Measurements from ENCODE around the gene CER1. TPM values are rescaled to one million over a fixed set of nuclear protein-coding genes. Genes with fewer than 3 reads are reported as not detected.

The CER1 gene
- total and polyA plus RNA-seq, 4 donors, result 0.49 to 0.79 (median 0.75) TPM

GRCh38 chr9:14730461-14730898, 7.9 kb upstream of the CER1 start:
- H3K36me3 ChIP-seq (ENCODE audit: control insufficient read depth, insufficient read depth, low read length), result no peaks in the 10 kb centered on the region
- no peaks in the 10 kb centered on the region for H3K27me3 ChIP-seq (ENCODE audit: control insufficient read depth, insufficient read depth, low read length)
- H3K9me3 ChIP-seq (ENCODE audit: control insufficient read depth, insufficient read depth, low read length), result no peaks in the 10 kb centered on the region
- H3K27ac ChIP-seq (ENCODE audit: low read depth, low read length), result no peak overlapping the region
- no peaks in the 10 kb centered on the region for H3K4me1 ChIP-seq (ENCODE audit: control insufficient read depth, insufficient read depth, low read length)
- WGBS (ENCODE audit: insufficient coverage), result no CpG with 5 or more reads among the region's 2 CpGs
- peak in 1 of 6 donors; percentile 92 for DNase-seq (ENCODE audit: low read depth in 4 of 6, low spot score in 6 of 6)
- no peak overlapping the region for H3K4me3 ChIP-seq (ENCODE audit: low read depth, low read length)

- no peak overlapping the region for H3K27ac ChIP-seq (ENCODE audit: low read depth, low read length)
- H3K27me3 ChIP-seq (ENCODE audit: control insufficient read depth, insufficient read depth, low read length), result no peaks in the 10 kb centered on the region
- no CpG with 5 or more reads among the region's 4 CpGs for WGBS (ENCODE audit: insufficient coverage)
- H3K9me3 ChIP-seq (ENCODE audit: control insufficient read depth, insufficient read depth, low read length), result no peaks in the 10 kb centered on the region
- no peaks in the 10 kb centered on the region for H3K36me3 ChIP-seq (ENCODE audit: control insufficient read depth, insufficient read depth, low read length)
- DNase-seq (ENCODE audit: low read depth in 4 of 6, low spot score in 6 of 6), result no peak
- no peak overlapping the region for H3K4me3 ChIP-seq (ENCODE audit: low read depth, low read length)
- H3K4me1 ChIP-seq (ENCODE audit: control insufficient read depth, insufficient read depth, low read length), result no peaks in the 10 kb centered on the region
Observed at GRCh38 chr9:14723301-14723700, 768 bp upstream of the CER1 start.

GRCh38 chr9:14719231-14719923, 3.2 kb downstream of the CER1 start:
- no peaks in the 10 kb centered on the region for H3K36me3 ChIP-seq (ENCODE audit: control insufficient read depth, insufficient read depth, low read length)
- no peak overlapping the region for H3K27ac ChIP-seq (ENCODE audit: low read depth, low read length)
- no peaks in the 10 kb centered on the region for H3K4me1 ChIP-seq (ENCODE audit: control insufficient read depth, insufficient read depth, low read length)
- WGBS (ENCODE audit: insufficient coverage), result 74% methylated on average over 4 of the region's 8 CpGs
- DNase-seq (ENCODE audit: low read depth in 4 of 6, low spot score in 6 of 6), result no peak
- no peaks in the 10 kb centered on the region for H3K9me3 ChIP-seq (ENCODE audit: control insufficient read depth, insufficient read depth, low read length)
- H3K4me3 ChIP-seq (ENCODE audit: low read depth, low read length), result no peak overlapping the region
- no peaks in the 10 kb centered on the region for H3K27me3 ChIP-seq (ENCODE audit: control insufficient read depth, insufficient read depth, low read length)

GRCh38 chr9:14715102-14715501, 7.4 kb downstream of the CER1 start:
- WGBS (ENCODE audit: insufficient coverage), result 100% methylated on average over 1 of the region's 4 CpGs

GRCh38 chr9:14713187-14713767, 9.3 kb downstream of the CER1 start:
- H3K36me3 ChIP-seq (ENCODE audit: control insufficient read depth, insufficient read depth, low read length), result no peaks in the 10 kb centered on the region
- no peaks in the 10 kb centered on the region for H3K4me1 ChIP-seq (ENCODE audit: control insufficient read depth, insufficient read depth, low read length)
- WGBS (ENCODE audit: insufficient coverage), result 100% methylated on average over 1 of the region's 3 CpGs
- no peak for DNase-seq (ENCODE audit: low read depth in 4 of 6, low spot score in 6 of 6)
- no peaks in the 10 kb centered on the region for H3K9me3 ChIP-seq (ENCODE audit: control insufficient read depth, insufficient read depth, low read length)
- H3K27ac ChIP-seq (ENCODE audit: low read depth, low read length), result no peak overlapping the region
- no peaks in the 10 kb centered on the region for H3K27me3 ChIP-seq (ENCODE audit: control insufficient read depth, insufficient read depth, low read length)
- no peak overlapping the region for H3K4me3 ChIP-seq (ENCODE audit: low read depth, low read length)

More at GRCh38 chr9:14715102-14715501, 7.4 kb downstream of the CER1 start:
- no peak overlapping the region for H3K4me3 ChIP-seq (ENCODE audit: low read depth, low read length)
- no peaks in the 10 kb centered on the region for H3K27me3 ChIP-seq (ENCODE audit: control insufficient read depth, insufficient read depth, low read length)
- no peaks in the 10 kb centered on the region for H3K9me3 ChIP-seq (ENCODE audit: control insufficient read depth, insufficient read depth, low read length)
- no peak overlapping the region for H3K27ac ChIP-seq (ENCODE audit: low read depth, low read length)
- no peak for DNase-seq (ENCODE audit: low read depth in 4 of 6, low spot score in 6 of 6)
- no peaks in the 10 kb centered on the region for H3K4me1 ChIP-seq (ENCODE audit: control insufficient read depth, insufficient read depth, low read length)
- H3K36me3 ChIP-seq (ENCODE audit: control insufficient read depth, insufficient read depth, low read length), result no peaks in the 10 kb centered on the region

- H3K9me3 ChIP-seq (ENCODE audit: control insufficient read depth, insufficient read depth, low read length), result no peaks in the 10 kb centered on the region
- H3K27me3 ChIP-seq (ENCODE audit: control insufficient read depth, insufficient read depth, low read length), result no peaks in the 10 kb centered on the region
- no peak for DNase-seq (ENCODE audit: low read depth in 4 of 6, low spot score in 6 of 6)
- H3K27ac ChIP-seq (ENCODE audit: low read depth, low read length), result no peak overlapping the region
- H3K4me1 ChIP-seq (ENCODE audit: control insufficient read depth, insufficient read depth, low read length), result no peaks in the 10 kb centered on the region
- H3K36me3 ChIP-seq (ENCODE audit: control insufficient read depth, insufficient read depth, low read length), result no peaks in the 10 kb centered on the region
- no peak overlapping the region for H3K4me3 ChIP-seq (ENCODE audit: low read depth, low read length)
Observed at GRCh38 chr9:14710804-14711203, 11.7 kb downstream of the CER1 start.

- Histone ChIP-seq H3K4me3 (ENCODE audit: low read depth, low read length) (no peak overlapping the region), H3K4me1 (ENCODE audit: control insufficient read depth, insufficient read depth, low read length) (no peaks in the 10 kb centered on the region), H3K36me3 (ENCODE audit: control insufficient read depth, insufficient read depth, low read length) (no peaks in the 10 kb centered on the region), H3K27ac (ENCODE audit: low read depth, low read length) (no peak overlapping the region), H3K9me3 (ENCODE audit: control insufficient read depth, insufficient read depth, low read length) (no peaks in the 10 kb centered on the region), H3K27me3 (ENCODE audit: control insufficient read depth, insufficient read depth, low read length) (no peaks in the 10 kb centered on the region)
- no CpG with 5 or more reads among the region's 5 CpGs for WGBS (ENCODE audit: insufficient coverage)
- no peak for DNase-seq (ENCODE audit: low read depth in 4 of 6, low spot score in 6 of 6)
Observed at GRCh38 chr9:14706530-14707140, 15.9 kb downstream of the CER1 start.

- Histone ChIP-seq H3K36me3 (ENCODE audit: control insufficient read depth, insufficient read depth, low read length) (no peaks in the 10 kb centered on the region), H3K4me3 (ENCODE audit: low read depth, low read length) (no peak overlapping the region), H3K27ac (ENCODE audit: low read depth, low read length) (no peak overlapping the region), H3K4me1 (ENCODE audit: control insufficient read depth, insufficient read depth, low read length) (no peaks in the 10 kb centered on the region), H3K27me3 (ENCODE audit: control insufficient read depth, insufficient read depth, low read length) (no peaks in the 10 kb centered on the region), H3K9me3 (ENCODE audit: control insufficient read depth, insufficient read depth, low read length) (no peaks in the 10 kb centered on the region)
- DNase-seq (ENCODE audit: low read depth in 4 of 6, low spot score in 6 of 6), result no peak
Observed at GRCh38 chr9:14705079-14705478, 17.5 kb downstream of the CER1 start.

GRCh38 chr9:14704281-14704680, 18.3 kb downstream of the CER1 start:
- Histone ChIP-seq H3K4me3 (ENCODE audit: low read depth, low read length) (no peak overlapping the region), H3K36me3 (ENCODE audit: control insufficient read depth, insufficient read depth, low read length) (no peaks in the 10 kb centered on the region), H3K9me3 (ENCODE audit: control insufficient read depth, insufficient read depth, low read length) (no peaks in the 10 kb centered on the region), H3K27ac (ENCODE audit: low read depth, low read length) (no peak overlapping the region), H3K4me1 (ENCODE audit: control insufficient read depth, insufficient read depth, low read length) (no peaks in the 10 kb centered on the region), H3K27me3 (ENCODE audit: control insufficient read depth, insufficient read depth, low read length) (no peaks in the 10 kb centered on the region)
- no peak for DNase-seq (ENCODE audit: low read depth in 4 of 6, low spot score in 6 of 6)
- WGBS (ENCODE audit: insufficient coverage), result 88% methylated on average over 1 of the region's 3 CpGs

- H3K4me3 ChIP-seq (ENCODE audit: low read depth, low read length), result no peak overlapping the region
- DNase-seq (ENCODE audit: low read depth in 4 of 6, low spot score in 6 of 6), result no peak
- H3K27ac ChIP-seq (ENCODE audit: low read depth, low read length), result no peak overlapping the region
- no peaks in the 10 kb centered on the region for H3K27me3 ChIP-seq (ENCODE audit: control insufficient read depth, insufficient read depth, low read length)
- no peaks in the 10 kb centered on the region for H3K36me3 ChIP-seq (ENCODE audit: control insufficient read depth, insufficient read depth, low read length)
- WGBS (ENCODE audit: insufficient coverage), result 71% methylated on average over 1 of the region's 4 CpGs
- H3K9me3 ChIP-seq (ENCODE audit: control insufficient read depth, insufficient read depth, low read length), result no peaks in the 10 kb centered on the region
- H3K4me1 ChIP-seq (ENCODE audit: control insufficient read depth, insufficient read depth, low read length), result no peaks in the 10 kb centered on the region
Observed at GRCh38 chr9:14702200-14702720, 20.3 kb downstream of the CER1 start.

Measured in spinal cord (tissue), 10 donors.